ENCODE data around the gene ADAM10.
A peak's percentile ranks its signal among the peaks of the same experiment; 100 is the strongest.

ADAM10 gene

DNA sequence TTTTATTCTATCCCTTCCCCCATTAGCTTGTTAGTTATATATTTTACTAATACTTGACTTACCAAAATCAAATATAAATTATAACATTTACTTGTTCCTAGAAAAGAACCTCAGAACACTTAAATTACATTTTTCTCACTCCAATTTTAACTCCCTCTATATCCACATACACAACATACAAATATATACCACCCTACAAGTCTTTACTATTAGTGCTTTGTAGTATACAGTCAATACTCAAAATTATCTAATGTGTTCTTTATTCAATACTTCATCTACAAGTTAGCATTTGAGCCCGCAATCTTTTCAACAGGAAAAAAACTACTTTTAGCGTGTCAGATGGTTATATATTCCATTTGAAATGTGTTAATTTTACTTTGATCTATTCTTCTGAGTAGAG, 100.3 kb downstream of the ADAM10 start:
- Histone ChIP-seq H3K9me3 (ENCODE audit: control insufficient read depth, insufficient read depth, low read depth, low read length) (no peaks in the 10 kb centered on the region), H3K4me3 (ENCODE audit: low read depth, low read length) (no peak overlapping the region), H3K27ac (ENCODE audit: extremely low read depth, low read depth, low read length) (no peak overlapping the region), H3K36me3 (ENCODE audit: control insufficient read depth in 2 of 2, insufficient read depth in 1 of 2, low read length in 2 of 2) (no peaks in the 10 kb centered on the region), H3K4me1 (ENCODE audit: control insufficient read depth, insufficient read depth, low read length) (no peaks in the 10 kb centered on the region)
- CTCF ChIA-PET = interaction anchor here (0.6 kb wide), 1 partner anchor 1387 kb away, joined by 3 read pairs; no protein-coding TSS in a partner anchor
- POLR2A ChIA-PET = no interaction called here
- TF ChIP-seq, protein P1, sequence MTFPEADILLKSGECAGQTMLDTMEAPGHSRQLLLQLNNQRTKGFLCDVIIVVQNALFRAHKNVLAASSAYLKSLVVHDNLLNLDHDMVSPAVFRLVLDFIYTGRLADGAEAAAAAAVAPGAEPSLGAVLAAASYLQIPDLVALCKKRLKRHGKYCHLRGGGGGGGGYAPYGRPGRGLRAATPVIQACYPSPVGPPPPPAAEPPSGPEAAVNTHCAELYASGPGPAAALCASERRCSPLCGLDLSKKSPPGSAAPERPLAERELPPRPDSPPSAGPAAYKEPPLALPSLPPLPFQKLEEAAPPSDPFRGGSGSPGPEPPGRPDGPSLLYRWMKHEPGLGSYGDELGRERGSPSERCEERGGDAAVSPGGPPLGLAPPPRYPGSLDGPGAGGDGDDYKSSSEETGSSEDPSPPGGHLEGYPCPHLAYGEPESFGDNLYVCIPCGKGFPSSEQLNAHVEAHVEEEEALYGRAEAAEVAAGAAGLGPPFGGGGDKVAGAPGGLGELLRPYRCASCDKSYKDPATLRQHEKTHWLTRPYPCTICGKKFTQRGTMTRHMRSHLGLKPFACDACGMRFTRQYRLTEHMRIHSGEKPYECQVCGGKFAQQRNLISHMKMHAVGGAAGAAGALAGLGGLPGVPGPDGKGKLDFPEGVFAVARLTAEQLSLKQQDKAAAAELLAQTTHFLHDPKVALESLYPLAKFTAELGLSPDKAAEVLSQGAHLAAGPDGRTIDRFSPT (tag by site-specific recombination; IDR thresholded peaks at IDR 0.05) = no peak
- no peak for TF ChIP-seq ZSCAN16 (tag by site-specific recombination; IDR thresholded peaks at IDR 0.05)
- no peak for TF ChIP-seq ZNF292 (tag by site-specific recombination; IDR thresholded peaks at IDR 0.05; ENCODE audit: borderline replicate concordance, low read depth)
- TF ChIP-seq ZNF211 (tag by site-specific recombination; IDR thresholded peaks at IDR 0.05; ENCODE audit: low read depth) = peak; percentile 94
- no peak for TF ChIP-seq ZNF394 (tag by site-specific recombination; IDR thresholded peaks at IDR 0.05; ENCODE audit: borderline replicate concordance)

DNA sequence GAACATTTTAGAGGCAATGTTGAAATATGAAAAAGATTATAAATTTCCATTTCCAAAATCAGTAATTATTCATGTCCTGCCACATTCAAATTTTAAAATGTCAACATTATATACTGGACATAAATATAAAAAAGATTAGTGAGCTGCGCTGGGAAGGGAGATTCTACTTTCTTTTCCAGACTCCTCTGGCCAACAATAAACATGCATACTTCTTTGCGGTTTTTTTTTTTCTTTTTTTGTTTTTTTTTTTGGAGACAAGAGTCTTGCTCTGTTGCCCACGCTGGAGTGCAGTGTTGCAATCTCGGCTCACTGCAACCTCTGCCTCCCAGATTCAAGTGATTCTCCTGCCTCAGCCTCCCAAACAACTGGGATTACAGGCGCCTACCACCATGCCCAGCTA, 105.5 kb downstream of the ADAM10 start:
- POLR2A ChIA-PET = no interaction called here
- Histone ChIP-seq H3K9me3 (ENCODE audit: control insufficient read depth, insufficient read depth, low read depth, low read length) (no peaks in the 10 kb centered on the region), H3K4me3 (ENCODE audit: low read depth, low read length) (no peak overlapping the region), H3K4me1 (ENCODE audit: control insufficient read depth, insufficient read depth, low read length) (no peaks in the 10 kb centered on the region), H3K36me3 (ENCODE audit: control insufficient read depth in 2 of 2, insufficient read depth in 1 of 2, low read length in 2 of 2) (peaks cover 0 to 11% of the 10 kb centered on the region in 2 experiments; a peak in 1 of 3 replicates), H3K27ac (ENCODE audit: extremely low read depth, low read depth, low read length) (no peak overlapping the region)
- TF ChIP-seq, protein P2, sequence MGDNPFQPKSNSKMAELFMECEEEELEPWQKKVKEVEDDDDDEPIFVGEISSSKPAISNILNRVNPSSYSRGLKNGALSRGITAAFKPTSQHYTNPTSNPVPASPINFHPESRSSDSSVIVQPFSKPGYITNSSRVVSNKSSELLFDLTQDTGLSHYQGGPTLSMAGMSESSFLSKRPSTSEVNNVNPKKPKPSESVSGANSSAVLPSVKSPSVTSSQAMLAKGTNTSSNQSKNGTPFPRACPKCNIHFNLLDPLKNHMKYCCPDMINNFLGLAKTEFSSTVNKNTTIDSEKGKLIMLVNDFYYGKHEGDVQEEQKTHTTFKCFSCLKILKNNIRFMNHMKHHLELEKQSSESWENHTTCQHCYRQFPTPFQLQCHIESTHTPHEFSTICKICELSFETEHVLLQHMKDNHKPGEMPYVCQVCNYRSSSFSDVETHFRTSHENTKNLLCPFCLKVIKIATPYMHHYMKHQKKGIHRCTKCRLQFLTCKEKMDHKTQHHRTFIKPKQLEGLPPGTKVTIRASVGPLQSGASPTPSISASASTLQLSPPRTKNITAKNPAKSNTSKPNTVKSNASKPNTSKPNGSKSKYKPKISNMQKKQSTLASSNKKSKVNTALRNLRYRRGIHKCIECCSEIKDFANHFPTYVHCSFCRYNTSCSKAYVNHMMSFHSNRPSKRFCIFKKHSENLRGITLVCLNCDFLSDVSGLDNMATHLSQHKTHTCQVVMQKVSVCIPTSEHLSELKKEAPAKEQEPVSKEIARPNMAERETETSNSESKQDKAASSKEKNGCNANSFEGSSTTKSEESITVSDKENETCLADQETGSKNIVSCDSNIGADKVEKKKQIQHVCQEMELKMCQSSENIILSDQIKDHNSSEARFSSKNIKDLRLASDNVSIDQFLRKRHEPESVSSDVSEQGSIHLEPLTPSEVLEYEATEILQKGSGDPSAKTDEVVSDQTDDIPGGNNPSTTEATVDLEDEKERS (tag by site-specific recombination; IDR thresholded peaks at IDR 0.05) = no peak
- no peak for TF ChIP-seq ZSCAN16 (tag by site-specific recombination; IDR thresholded peaks at IDR 0.05)
- CTCF ChIA-PET = no interaction called here

DNA sequence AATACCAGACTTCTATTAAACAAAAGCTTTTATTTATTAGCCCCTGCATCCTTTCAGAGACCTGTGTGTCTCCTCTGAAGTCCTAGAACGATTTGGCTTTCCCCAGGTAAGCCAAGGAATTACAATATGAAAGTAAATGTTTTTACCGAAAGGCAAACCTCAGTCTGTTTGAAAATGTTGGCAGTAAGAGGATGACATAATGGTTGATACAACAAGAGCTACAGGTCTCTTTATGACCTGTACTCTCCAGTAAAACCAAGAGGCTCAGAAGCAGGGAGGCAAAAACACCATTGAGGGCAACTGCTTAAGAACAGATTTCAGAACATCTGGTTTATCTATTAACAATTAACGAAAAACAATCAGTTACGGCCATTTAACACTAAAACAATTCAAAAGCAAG, 107.8 kb downstream of the ADAM10 start:
- ChIA-PET CTCF (no interaction called here), POLR2A (interaction anchor here (0.7 kb wide), 1 partner anchor 22 kb away, joined by 3 read pairs; no protein-coding TSS in a partner anchor)
- Histone ChIP-seq H3K27ac (ENCODE audit: extremely low read depth, low read depth, low read length) (no peak overlapping the region), H3K9me3 (ENCODE audit: control insufficient read depth, insufficient read depth, low read depth, low read length) (no peaks in the 10 kb centered on the region), H3K4me1 (ENCODE audit: control insufficient read depth, insufficient read depth, low read length) (no peaks in the 10 kb centered on the region), H3K4me3 (ENCODE audit: low read depth, low read length) (no peak overlapping the region), H3K36me3 (ENCODE audit: control insufficient read depth in 2 of 2, insufficient read depth in 1 of 2, low read length in 2 of 2) (peaks cover 0 to 18% of the 10 kb centered on the region in 2 experiments; a peak in 1 of 3 replicates)
- TF ChIP-seq SCRT2 (tag by site-specific recombination; IDR thresholded peaks at IDR 0.05) (peak; percentile 86), ZNF521 (tag by site-specific recombination; IDR thresholded peaks at IDR 0.05) (no peak), ZNF585B (tag by site-specific recombination; IDR thresholded peaks at IDR 0.05) (no peak)

DNA sequence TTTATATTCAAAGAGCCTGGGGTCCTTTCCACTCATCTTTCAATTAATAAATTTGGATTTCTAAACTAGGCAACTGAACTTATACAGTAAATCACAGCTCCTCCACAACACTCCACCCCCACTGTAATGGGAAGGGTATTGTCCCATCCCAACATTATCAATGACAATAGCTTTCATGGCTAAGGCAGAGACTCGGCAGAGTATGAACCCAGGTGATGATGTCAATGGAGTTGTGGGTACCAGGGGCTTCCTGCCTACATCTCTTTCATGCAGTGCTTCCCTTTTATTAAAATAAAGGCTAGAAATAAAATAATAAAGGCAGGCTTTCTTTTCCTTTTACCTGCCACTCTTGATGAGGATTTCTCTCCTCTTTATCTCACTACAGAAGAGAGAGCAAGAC, 109.5 kb downstream of the ADAM10 start:
- H3K4me3 ChIP-seq (ENCODE audit: low read depth, low read length) = no peak overlapping the region
- H3K4me1 ChIP-seq (ENCODE audit: control insufficient read depth, insufficient read depth, low read length) = no peaks in the 10 kb centered on the region
- no peak overlapping the region for H3K27ac ChIP-seq (ENCODE audit: extremely low read depth, low read depth, low read length)
- H3K36me3 ChIP-seq (ENCODE audit: control insufficient read depth in 2 of 2, insufficient read depth in 1 of 2, low read length in 2 of 2) = peaks cover 3 to 19% of the 10 kb centered on the region in 2 experiments; a peak in 2 of 3 replicates
- ChIA-PET POLR2A (no interaction called here), CTCF (interaction anchor here (0.7 kb wide), 1 partner anchor 134 kb away, joined by 3 read pairs; no protein-coding TSS in a partner anchor)
- no peaks in the 10 kb centered on the region for H3K9me3 ChIP-seq (ENCODE audit: control insufficient read depth, insufficient read depth, low read depth, low read length)
- TF ChIP-seq, protein P3, sequence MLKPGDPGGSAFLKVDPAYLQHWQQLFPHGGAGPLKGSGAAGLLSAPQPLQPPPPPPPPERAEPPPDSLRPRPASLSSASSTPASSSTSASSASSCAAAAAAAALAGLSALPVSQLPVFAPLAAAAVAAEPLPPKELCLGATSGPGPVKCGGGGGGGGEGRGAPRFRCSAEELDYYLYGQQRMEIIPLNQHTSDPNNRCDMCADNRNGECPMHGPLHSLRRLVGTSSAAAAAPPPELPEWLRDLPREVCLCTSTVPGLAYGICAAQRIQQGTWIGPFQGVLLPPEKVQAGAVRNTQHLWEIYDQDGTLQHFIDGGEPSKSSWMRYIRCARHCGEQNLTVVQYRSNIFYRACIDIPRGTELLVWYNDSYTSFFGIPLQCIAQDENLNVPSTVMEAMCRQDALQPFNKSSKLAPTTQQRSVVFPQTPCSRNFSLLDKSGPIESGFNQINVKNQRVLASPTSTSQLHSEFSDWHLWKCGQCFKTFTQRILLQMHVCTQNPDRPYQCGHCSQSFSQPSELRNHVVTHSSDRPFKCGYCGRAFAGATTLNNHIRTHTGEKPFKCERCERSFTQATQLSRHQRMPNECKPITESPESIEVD (tag by site-specific recombination; IDR thresholded peaks at IDR 0.05) = no peak
- TF ChIP-seq ZFP37 (tag by site-specific recombination; IDR thresholded peaks at IDR 0.05) (no peak), ZNF530 (tag by site-specific recombination; IDR thresholded peaks at IDR 0.05; ENCODE audit: low read depth) (no peak), ZNF561 (tag by site-specific recombination; IDR thresholded peaks at IDR 0.05; ENCODE audit: borderline replicate concordance) (no peak)

Data from HEK293 (cell line).